ENCODE data around the gene KDM6B. TPM values are rescaled to one million over a fixed set of nuclear protein-coding genes. Genes with fewer than 3 reads are reported as not detected.
"Not testable (repeated sequence)": the region's sequence is repeated elsewhere in the genome, so short reads cannot be mapped to it uniquely, and the experiment has no call there.

The KDM6B gene
- total and polyA plus RNA-seq, 2 donors, result 7.9 to 17.3 TPM

GRCh38 chr17:7855660-7856010 lies 21.6 kb downstream of the KDM6B start:
- DNase-seq (ENCODE audit: extremely low spot score), result no peak
- 8% methylated on average over 15 of the region's 15 CpGs for WGBS
- peak overlapping the region; percentile 41 for H3K4me3 ChIP-seq (ENCODE audit: low read depth, low read length)
- peaks cover 2% of the 10 kb centered on the region for H3K36me3 ChIP-seq (ENCODE audit: insufficient read depth)
- H3K4me1 ChIP-seq (ENCODE audit: insufficient read depth), result no peaks in the 10 kb centered on the region
- peak overlapping the region; percentile 44 for H3K27ac ChIP-seq (ENCODE audit: low read depth)

GRCh38 chr17:7856011-7856810 lies 22.2 kb downstream of the KDM6B start:
- no peaks in the 10 kb centered on the region for H3K4me1 ChIP-seq (ENCODE audit: insufficient read depth)
- peak overlapping the region; percentile 61 for H3K27ac ChIP-seq (ENCODE audit: low read depth)
- H3K4me3 ChIP-seq (ENCODE audit: low read depth, low read length), result peak overlapping the region; percentile 41
- H3K36me3 ChIP-seq (ENCODE audit: insufficient read depth), result peaks cover 2% of the 10 kb centered on the region
- DNase-seq (ENCODE audit: extremely low spot score), result no peak
- 5% methylated on average over 29 of the region's 29 CpGs for WGBS

- Histone ChIP-seq H3K27ac (ENCODE audit: low read depth) (peak within 1 kb of the TSS; percentile 76), H3K4me3 (ENCODE audit: low read depth, low read length) (peak within 1 kb of the TSS; percentile 53), H3K36me3 (ENCODE audit: insufficient read depth) (peaks cover 2% of the 10 kb centered on the region), H3K4me1 (ENCODE audit: insufficient read depth) (no peaks in the 10 kb centered on the region)
- WGBS, result under 1% methylated on average over 64 of the region's 64 CpGs
- DNase-seq (ENCODE audit: extremely low spot score), result peak; percentile 99
Measured at GRCh38 chr17:7856811-7857712, 23.0 kb downstream of the KDM6B start, which contains the start of gene NAA38. TSS of gene NAA38 (minus strand) at chr17:7857559. CDS start at chr17:7857463, 96 bp downstream.

GRCh38 chr17:7857713-7858521 lies 23.9 kb downstream of the KDM6B start, which contains the start of gene CYB5D1:
TSS of gene CYB5D1 (plus strand) at chr17:7858003. CDS start at chr17:7858135, 132 bp downstream.
- Histone ChIP-seq H3K4me1 (ENCODE audit: insufficient read depth) (no peaks in the 10 kb centered on the region), H3K27ac (ENCODE audit: low read depth) (peak within 1 kb of the TSS; percentile 76), H3K36me3 (ENCODE audit: insufficient read depth) (peaks cover 2% of the 10 kb centered on the region), H3K4me3 (ENCODE audit: low read depth, low read length) (peak within 1 kb of the TSS; percentile 53)
- DNase-seq (ENCODE audit: extremely low spot score), result peak; percentile 91
- WGBS, result 3% methylated on average over 48 of the region's 48 CpGs

GRCh38 chr17:7858522-7858810 lies 24.4 kb downstream of the KDM6B start:
- Histone ChIP-seq H3K4me3 (ENCODE audit: low read depth, low read length) (peak overlapping the region; percentile 53), H3K27ac (ENCODE audit: low read depth) (no peak overlapping the region), H3K4me1 (ENCODE audit: insufficient read depth) (no peaks in the 10 kb centered on the region), H3K36me3 (ENCODE audit: insufficient read depth) (no peaks in the 10 kb centered on the region)
- 31% methylated on average over 20 of the region's 20 CpGs for WGBS
- DNase-seq (ENCODE audit: extremely low spot score), result no peak

- no peaks in the 10 kb centered on the region for H3K36me3 ChIP-seq (ENCODE audit: insufficient read depth)
Measured at GRCh38 chr17:7859028-7859427, 25.0 kb downstream of the KDM6B start.

GRCh38 chr17:7862692-7863437 lies 28.8 kb downstream of the KDM6B start:
- H3K4me1 ChIP-seq (ENCODE audit: insufficient read depth), result no peaks in the 10 kb centered on the region
- H3K27ac ChIP-seq (ENCODE audit: low read depth), result no peak overlapping the region
- 41% methylated on average over 3 of the region's 3 CpGs for WGBS
- H3K4me3 ChIP-seq (ENCODE audit: low read depth, low read length), result no peak overlapping the region
- no peaks in the 10 kb centered on the region for H3K36me3 ChIP-seq (ENCODE audit: insufficient read depth)
- DNase-seq (ENCODE audit: extremely low spot score), result no peak

More at GRCh38 chr17:7859028-7859427, 25.0 kb downstream of the KDM6B start:
- no peak for DNase-seq (ENCODE audit: extremely low spot score)
- 82% methylated on average over 8 of the region's 8 CpGs for WGBS
- Histone ChIP-seq H3K27ac (ENCODE audit: low read depth) (no peak overlapping the region), H3K4me3 (ENCODE audit: low read depth, low read length) (no peak overlapping the region), H3K4me1 (ENCODE audit: insufficient read depth) (no peaks in the 10 kb centered on the region)

- not testable (repeated sequence) for H3K4me1 ChIP-seq (ENCODE audit: insufficient read depth); DNase-seq (ENCODE audit: extremely low spot score); H3K27ac ChIP-seq (ENCODE audit: low read depth); H3K36me3 ChIP-seq (ENCODE audit: insufficient read depth); H3K4me3 ChIP-seq (ENCODE audit: low read depth, low read length)
- WGBS, result 72% methylated on average over 5 of the region's 5 CpGs
Measured at GRCh38 chr17:7864384-7864783, 30.4 kb downstream of the KDM6B start.

- WGBS, result 91% methylated on average over 5 of the region's 5 CpGs
- DNase-seq (ENCODE audit: extremely low spot score), result no peak
- Histone ChIP-seq H3K27ac (ENCODE audit: low read depth) (no peak overlapping the region), H3K4me1 (ENCODE audit: insufficient read depth) (no peaks in the 10 kb centered on the region), H3K4me3 (ENCODE audit: low read depth, low read length) (no peak overlapping the region), H3K36me3 (ENCODE audit: insufficient read depth) (no peaks in the 10 kb centered on the region)
Measured at GRCh38 chr17:7864995-7865650, 31.1 kb downstream of the KDM6B start.

GRCh38 chr17:7867881-7868329 lies 33.9 kb downstream of the KDM6B start:
- DNase-seq (ENCODE audit: extremely low spot score), result no peak
- no peaks in the 10 kb centered on the region for H3K36me3 ChIP-seq (ENCODE audit: insufficient read depth)
- no peak overlapping the region for H3K27ac ChIP-seq (ENCODE audit: low read depth)
- H3K4me3 ChIP-seq (ENCODE audit: low read depth, low read length), result no peak overlapping the region
- WGBS, result 75% methylated on average over 5 of the region's 5 CpGs
- H3K4me1 ChIP-seq (ENCODE audit: insufficient read depth), result no peaks in the 10 kb centered on the region

- no peak overlapping the region for H3K4me3 ChIP-seq (ENCODE audit: low read depth, low read length)
- no peak for DNase-seq (ENCODE audit: extremely low spot score)
- no peaks in the 10 kb centered on the region for H3K4me1 ChIP-seq (ENCODE audit: insufficient read depth)
- no peak overlapping the region for H3K27ac ChIP-seq (ENCODE audit: low read depth)
- 70% methylated on average over 4 of the region's 4 CpGs for WGBS
- H3K36me3 ChIP-seq (ENCODE audit: insufficient read depth), result no peaks in the 10 kb centered on the region
Measured at GRCh38 chr17:7873051-7873450, 39.0 kb downstream of the KDM6B start.

GRCh38 chr17:7875804-7876370 lies 41.9 kb downstream of the KDM6B start:
- H3K36me3 ChIP-seq (ENCODE audit: insufficient read depth), result no peaks in the 10 kb centered on the region
- no peaks in the 10 kb centered on the region for H3K4me1 ChIP-seq (ENCODE audit: insufficient read depth)
- H3K27ac ChIP-seq (ENCODE audit: low read depth), result no peak overlapping the region
- DNase-seq (ENCODE audit: extremely low spot score), result no peak
- no peak overlapping the region for H3K4me3 ChIP-seq (ENCODE audit: low read depth, low read length)
- 92% methylated on average over 2 of the region's 2 CpGs for WGBS

All from urinary bladder (tissue), 4 donors.